OCI-M1 (cell line): ENCODE results near the gene ASTN2.
A peak's percentile ranks its signal among the peaks of the same experiment; 100 is the strongest.

Experiments
- DNase-seq: peaks from one replicate; lab custom pipeline; 2025; lab: John Stamatoyannopoulos, UW

ASTN2 gene

GRCh38 chr9:117169089-117169621 is 245.7 kb downstream of the ASTN2 start:
- no peak for DNase-seq

DNA sequence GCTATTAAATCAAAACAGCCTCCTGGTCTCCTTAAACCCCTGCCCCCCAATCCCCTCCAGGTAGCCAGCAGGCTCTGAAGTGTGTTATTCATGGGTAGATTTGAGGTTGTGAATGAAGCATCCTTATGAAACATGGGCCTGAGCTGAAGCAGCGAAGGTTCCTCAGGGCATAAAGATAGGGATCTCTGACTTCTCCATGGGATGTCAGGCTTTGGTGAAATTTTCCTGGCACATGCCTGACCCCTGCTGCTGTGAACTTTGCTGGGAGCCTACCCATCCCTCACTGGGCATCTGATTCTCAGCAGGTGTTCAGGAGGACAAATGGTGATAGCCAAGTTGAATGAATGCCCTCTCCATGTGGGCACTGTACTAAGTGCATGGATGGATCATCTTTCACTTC is 250.3 kb downstream of the ASTN2 start:
- no peak for DNase-seq

GRCh38 chr9:117160254-117160653 is 254.6 kb downstream of the ASTN2 start:
- DNase-seq: no peak

- DNase-seq: no peak
Observed at GRCh38 chr9:117156771-117157535, 257.9 kb downstream of the ASTN2 start.

GRCh38 chr9:117156144-117156688 is 258.6 kb downstream of the ASTN2 start:
- DNase-seq: no peak

- DNase-seq: no peak
Observed at GRCh38 chr9:117153021-117153420, 261.8 kb downstream of the ASTN2 start.

DNA sequence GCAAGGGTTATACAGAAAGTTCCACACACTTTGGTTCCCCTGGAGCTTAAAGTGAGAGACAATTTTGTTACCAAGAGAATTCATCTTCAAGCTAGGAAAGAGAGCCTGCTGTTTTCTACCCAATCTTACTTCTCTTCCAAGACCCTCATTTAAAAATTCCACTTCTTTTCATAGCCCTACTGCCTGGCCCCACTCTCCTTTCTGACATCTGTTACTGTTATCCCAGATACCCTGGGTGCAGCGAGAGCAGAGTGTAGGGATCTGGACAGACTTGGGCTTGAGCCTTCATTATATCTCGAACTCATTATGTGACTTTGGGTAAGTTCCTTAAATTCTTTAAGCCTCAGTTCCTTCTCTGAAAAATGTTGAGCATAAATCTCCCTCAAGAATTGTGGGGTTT is 263.1 kb downstream of the ASTN2 start:
- DNase-seq: no peak

DNA sequence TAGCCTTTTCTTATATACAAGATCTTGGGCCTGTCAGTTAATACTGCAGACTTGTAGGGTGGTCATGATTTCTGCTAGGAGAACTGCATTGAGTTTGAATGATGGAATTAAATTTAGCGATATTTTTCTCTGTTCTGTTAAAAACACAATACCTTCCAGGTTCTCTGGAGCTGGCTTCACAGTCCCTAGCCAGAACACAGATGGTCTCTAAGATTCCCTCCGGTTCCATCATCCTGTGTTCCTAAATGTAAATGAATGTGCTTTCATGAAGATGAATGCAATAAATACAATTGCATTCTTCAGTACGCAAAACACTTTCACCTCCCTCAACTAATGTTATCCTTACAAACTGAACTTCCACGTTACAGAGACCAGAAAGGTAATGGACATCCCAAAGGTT is 264.9 kb downstream of the ASTN2 start:
- no peak for DNase-seq

- no peak for DNase-seq
Observed at GRCh38 chr9:117145811-117146490, 268.9 kb downstream of the ASTN2 start.

- no peak for DNase-seq
Observed at GRCh38 chr9:117145081-117145480, 269.8 kb downstream of the ASTN2 start.

- DNase-seq: no peak
Observed at GRCh38 chr9:117138231-117138630, 276.6 kb downstream of the ASTN2 start.

DNA sequence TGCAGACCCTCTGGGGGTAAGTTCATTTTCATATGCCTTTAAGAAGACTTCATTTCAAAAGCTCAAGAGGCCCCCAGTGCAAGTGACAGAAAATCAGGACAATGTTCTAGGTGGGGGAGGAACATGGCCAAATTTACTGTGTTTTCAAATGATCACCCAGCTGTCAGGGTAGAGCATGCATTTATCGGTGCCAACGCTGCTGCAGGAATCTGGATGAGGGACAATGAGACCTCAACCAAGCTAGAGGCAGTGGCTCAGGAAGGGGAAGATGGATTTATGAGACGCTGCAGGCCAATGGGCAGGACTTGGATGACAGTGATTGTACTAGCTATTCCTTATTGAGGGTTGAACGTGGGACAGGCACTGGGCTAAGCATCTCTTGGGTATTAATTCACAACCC is 278.4 kb downstream of the ASTN2 start:
- DNase-seq: no peak

GRCh38 chr9:117135501-117136098 is 279.3 kb downstream of the ASTN2 start:
- peak; percentile 39 for DNase-seq

DNA sequence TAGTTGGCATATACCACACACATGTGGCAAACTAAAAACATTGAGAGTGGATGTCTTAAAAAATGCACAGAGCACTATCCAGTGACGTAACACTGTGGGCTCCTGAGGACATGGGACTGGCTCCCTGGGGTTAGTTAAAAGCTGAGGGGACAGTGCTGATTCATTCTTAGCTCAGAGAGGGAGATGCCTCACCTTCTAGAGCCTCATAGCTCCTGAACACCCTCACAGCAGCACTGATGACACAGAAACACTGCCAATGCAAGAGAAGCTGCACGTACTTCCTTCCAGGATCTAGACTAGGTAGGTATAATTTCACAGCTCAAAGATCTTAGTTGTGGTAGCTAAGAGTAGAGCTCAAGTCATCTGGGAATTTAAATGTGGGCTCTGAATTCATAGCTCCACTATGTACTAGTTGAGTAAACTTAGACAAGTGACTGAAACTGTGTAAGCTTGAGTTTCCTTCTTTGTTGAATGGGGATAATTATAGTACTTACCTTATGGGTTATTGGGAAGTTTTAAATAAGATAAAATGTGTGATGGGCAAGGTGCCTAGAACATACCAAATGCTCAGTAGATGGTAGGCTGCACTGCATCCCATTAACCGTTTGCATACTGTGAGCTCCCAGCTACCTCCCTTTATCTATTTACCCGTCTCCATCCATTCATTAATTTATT is 279.9 kb downstream of the ASTN2 start:
- DNase-seq: no peak

GRCh38 chr9:117126871-117127270 is 288.0 kb downstream of the ASTN2 start:
- no peak for DNase-seq

DNA sequence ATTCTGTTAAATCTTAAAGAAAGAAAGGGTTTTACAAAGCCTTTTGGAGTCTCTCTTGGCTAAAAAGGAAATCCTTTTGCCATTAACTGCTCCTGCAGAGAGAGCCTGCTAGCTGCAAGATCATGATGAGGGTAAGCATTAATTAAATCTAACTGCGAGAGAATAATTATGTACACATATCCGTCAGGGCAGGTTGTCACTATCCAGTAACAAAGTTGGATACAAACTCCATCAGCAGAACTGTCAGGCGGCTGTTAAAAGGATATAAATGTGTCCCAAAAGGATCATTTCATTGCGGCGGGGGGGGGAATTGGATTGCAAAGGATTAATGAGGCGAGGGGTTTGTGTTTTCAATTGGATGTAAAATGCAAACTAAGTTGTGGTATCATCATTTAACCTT is 289.3 kb downstream of the ASTN2 start:
- DNase-seq: no peak

DNA sequence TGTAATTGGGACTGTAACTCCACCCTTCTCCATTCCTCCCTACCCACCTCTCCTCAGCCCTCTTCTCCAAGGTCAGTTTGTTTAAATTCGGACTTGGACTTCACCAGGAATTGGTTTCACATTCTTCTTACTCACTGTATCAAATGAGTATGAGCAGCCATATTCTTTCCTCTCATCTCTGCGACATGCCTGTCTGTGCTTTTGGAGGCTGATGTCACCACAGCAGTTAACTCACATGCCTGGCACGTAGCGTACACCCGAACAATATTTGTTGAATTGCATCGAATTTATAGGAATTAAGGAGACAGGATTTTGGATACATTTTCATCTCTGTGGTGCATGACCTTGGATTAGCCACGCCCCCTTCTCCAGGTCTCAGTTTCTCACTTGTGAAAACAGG is 291.1 kb downstream of the ASTN2 start:
- no peak for DNase-seq

DNA sequence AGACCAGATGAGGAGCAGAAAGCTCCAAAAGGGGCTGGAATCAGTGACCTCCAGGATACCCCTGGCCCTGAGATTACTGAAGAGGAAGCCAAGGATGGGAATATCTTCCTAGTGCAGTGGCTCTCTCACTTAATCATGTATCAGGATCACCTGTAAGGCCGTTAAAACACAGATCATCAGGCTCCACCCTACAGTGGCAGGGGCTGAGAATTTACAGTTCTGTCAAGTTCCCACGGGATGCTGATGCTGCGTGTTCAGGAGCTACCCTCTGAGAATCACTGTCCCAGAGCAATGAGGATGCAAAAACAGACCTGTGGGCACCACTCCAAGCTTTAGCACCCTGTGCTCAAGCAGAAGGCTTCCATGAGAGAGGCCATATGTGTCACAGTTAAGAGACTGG is 291.9 kb downstream of the ASTN2 start:
- DNase-seq: no peak

GRCh38 chr9:117122102-117122501 is 292.8 kb downstream of the ASTN2 start:
- DNase-seq: no peak

DNA sequence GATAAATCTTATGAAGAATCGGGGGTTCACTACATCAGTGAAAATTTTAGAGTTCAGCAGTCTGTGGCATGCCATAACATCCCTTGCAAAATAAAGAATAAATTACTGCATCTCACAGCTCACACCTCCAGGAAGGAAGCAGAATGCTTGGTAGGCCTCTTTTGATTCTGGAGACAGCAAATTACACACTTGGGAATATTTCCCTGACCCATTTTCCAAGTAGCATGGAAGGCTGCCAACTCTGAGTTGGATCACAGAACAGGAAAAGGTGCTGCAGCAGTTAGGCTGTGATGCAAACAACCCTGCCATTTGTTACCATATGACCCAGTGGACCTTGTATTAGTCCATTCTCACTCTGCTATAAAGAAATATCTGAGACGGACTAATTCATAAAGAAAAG is 293.5 kb downstream of the ASTN2 start:
- no peak for DNase-seq

DNA sequence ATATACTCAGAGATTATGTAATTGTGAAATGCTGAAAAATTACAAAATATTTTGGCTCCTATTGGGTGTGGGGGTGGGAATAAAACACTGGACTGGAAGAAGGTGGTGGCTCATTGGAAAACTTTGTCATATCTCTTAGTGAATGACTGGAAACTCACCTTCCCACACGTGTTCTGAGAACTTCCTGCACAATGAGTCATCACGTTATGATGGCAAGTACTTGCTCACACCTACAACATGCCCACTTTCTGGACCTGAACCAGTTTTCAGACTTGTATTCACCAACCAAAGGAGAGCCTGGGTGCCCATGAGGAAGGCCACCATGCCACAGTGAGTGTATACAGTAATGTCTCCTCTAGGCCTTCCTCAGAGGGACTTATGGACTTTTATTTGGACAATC is 294.8 kb downstream of the ASTN2 start:
- DNase-seq: no peak

DNA sequence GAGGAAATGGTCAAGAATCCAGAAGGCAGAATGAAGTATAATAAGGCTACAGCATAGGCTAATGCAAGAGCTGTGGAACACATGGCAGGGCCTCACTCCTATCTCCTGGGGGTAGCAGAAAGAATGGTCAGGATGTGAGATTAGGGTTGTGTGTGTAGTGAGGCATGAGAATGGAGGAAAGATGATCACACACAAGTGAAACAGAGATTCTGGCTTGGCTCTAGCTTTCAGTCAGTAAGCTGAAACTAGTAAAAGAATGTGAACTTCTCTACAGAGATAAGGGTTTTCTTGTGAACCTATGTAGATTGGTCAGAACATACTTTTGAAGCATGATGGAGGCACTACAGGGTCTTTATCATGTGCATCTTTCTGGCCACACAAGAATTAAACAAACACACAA is 298.8 kb downstream of the ASTN2 start:
- no peak for DNase-seq
